Body of pancreas (tissue), 4 donors: ENCODE results near the gene ULK2.

Experiments used
- CTCF ChIP-seq, 7 experiments: fragments of 450-650 bp in 4 of 7; fragments of 200-600 bp in 3 of 7; sonication (generic) in 3 of 7; IDR thresholded peaks; one replicate each; pipeline ENCODE4 v1.5.1; 2016 to 2019; ENCODE audit warnings: antibody characterized with exemption in 7 of 7
- POLR2A ChIP-seq, 3 donors: fragments of 450-650 bp; IDR thresholded peaks; one replicate each; pipeline ENCODE4 v1.6.1; 2016; ENCODE audit warnings: antibody characterized with exemption in 3 of 3, mild to moderate bottlenecking in 2 of 3

- TF ChIP-seq CTCF (IDR thresholded peaks at IDR 0.05) (no peak), POLR2A (IDR thresholded peaks at IDR 0.05) (no peak)
Measured at GRCh38 chr17:19755821-19756510, 111.8 kb downstream of the ULK2 start.
